HG03159 (cell line): ENCODE data around the gene SRBD1.

Source experiments
- ATAC-seq: cut with Tn5 transposase; IDR thresholded peaks from one replicate; pipeline ENCODE4 v1.9.1; 2021; ENCODE audit warnings: mild to moderate bottlenecking, moderate library complexity; ENCODE audit not compliant: unreplicated experiment

SRBD1 gene

DNA sequence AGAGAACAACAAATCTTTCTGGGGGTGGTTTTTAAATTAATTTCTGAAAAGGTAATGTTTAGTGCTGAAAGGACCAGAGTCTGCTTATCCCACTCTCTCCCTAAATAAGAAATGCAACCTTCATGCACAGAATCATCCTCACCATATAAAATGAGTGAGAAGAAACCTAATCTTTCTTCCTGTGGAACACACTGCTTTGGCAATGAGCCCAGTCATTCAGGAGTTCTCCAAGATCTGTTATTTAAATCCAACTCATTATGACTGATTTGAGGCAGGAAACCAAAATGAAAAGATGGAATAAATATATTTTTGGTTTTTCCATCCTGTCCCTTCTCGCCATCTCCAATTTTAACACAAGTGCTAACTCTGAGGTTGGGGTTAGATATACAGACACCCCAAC, 228.3 kb downstream of the SRBD1 start:
- no peak for ATAC-seq

DNA sequence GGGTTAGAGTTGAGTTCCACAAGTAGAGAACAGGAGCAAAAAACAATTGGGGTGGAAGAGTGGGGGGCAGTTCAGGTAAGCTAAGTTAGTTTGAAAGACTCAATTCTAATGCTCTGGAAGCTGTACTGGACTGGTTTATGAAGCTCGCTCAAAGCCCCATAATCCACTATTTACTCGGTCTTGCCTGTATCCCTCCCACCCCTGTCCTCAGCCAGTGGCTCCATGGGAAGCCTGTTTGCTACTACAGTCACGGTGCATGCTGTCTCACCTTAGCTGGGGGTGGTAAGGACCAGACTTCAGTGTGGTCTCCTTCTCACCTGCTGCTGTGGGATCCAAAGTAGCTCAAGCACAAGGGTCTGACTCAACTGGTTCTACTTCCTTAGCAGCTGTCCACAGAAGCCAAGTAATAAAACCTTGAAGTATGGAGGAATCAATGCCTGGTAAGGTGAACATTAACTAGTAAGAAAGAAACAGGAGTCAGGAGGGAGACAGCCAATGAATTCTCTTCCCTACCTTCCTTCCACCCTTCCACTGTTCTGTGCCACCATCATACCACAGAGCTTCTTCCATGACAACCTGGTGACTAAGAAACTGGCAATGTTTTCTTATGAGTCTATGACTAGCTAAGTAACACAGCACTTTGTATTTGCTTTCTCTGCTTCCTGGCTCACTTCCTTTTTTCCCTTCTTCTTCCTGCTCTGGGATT, 230.8 kb downstream of the SRBD1 start:
- ATAC-seq: no peak

GRCh38 chr2:45379399-45380087, 231.5 kb downstream of the SRBD1 start:
- ATAC-seq: no peak

GRCh38 chr2:45373534-45373933, 237.5 kb downstream of the SRBD1 start:
- ATAC-seq: no peak

- no peak for ATAC-seq
Observed at GRCh38 chr2:45370369-45370768, 240.7 kb downstream of the SRBD1 start.

DNA sequence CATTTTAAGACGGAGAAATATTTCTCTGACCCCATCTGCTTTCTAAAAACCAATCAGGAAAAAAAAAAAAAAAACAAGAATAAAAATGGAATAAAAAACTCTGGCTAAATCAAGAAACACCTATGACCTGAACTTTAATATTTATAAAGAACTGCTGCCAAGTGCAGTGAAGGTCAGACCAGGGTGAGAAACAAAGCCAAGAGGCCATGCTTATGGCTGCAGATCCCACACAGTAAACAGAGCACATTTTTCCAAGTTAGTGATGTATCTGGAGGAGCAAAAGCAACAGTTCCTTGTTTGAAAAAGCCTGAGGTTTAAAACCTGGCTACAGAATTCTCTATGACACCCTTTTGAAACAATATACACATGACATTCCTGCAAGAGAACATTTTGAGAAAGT, 242.3 kb downstream of the SRBD1 start:
- ATAC-seq: no peak

GRCh38 chr2:45361666-45362065, 249.4 kb downstream of the SRBD1 start:
- ATAC-seq: no peak

- no peak for ATAC-seq
Observed at GRCh38 chr2:45354776-45355175, 256.3 kb downstream of the SRBD1 start.

DNA sequence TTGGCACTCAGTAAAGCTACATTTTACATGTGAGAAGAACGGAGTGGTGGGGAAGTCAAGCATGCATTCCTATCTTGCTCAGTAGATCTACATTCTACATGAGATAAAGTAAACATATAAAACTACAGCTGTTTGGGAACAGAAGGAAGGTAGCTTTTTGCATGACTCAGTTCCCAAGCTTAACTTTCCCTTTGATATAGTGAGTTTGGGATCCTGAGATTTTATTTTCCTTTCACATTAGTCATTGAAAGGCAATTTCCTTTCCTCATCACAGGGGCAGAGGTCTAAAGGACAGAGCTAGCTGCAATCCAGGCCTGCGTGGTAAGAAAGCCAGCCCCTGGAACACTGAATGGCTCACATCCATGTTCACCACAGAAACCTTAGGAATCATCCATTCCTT, 257.2 kb downstream of the SRBD1 start:
- ATAC-seq: no peak

DNA sequence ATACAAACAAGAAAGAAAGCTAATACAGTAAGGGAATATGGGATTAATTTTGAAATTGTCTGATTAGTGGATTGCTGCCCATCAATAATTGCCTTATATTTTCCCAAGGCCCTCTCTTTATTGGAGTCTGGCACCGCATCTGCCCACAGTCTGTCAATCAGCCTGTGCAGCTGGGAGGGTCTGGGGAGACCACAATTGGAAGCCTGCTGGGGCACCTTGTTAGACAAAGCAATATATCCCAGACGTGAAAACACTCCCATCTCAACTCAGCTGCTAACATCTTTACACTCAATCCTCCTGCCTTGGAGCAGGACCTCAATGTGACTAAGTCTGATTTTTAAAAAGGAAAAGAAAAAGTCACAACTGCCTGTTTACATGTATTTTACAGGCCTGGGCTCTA, 258.6 kb downstream of the SRBD1 start:
- no peak for ATAC-seq

DNA sequence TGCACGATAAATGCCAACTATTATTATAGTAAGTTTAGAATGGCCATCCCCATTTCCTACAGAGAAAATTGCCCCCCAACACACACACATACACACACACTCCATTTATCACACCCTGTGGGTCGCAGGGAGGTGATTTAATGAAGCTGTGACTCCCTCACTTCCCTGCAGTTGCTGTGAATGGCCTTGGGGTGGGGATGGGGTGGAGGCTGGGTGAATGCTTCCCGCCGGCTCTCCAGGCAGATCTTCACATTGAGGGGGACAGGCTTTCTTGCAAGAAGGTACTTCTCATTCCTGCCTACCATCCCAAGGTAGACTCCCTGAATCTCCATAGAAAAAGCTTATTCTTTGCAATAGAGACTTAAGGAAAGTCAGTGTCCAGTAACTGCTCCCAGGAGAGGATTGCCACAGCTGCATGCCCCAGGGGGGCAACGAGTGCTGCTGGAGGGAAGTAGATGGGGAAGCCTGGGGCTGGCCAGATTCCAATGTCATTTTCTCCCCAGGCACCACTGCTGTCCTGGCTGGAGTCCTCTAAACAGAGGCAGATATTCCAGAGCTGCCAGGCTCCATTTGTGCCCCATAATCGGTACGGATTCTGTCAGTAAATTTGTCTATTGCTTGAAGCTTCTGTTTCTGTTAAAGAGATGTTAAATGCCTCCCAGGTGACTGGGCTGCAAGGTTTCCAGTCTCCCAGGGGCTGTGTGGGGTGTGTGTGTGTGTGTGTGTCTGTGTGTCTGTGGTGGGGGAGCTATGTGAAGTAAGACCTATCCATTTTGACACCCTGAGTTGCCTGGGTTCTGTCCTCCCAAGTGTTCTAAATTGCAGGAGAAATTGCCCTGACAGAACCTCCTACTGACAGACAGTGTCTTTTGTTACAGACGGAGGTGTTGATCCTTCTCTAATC, 265.5 kb downstream of the SRBD1 start:
- ATAC-seq: no peak

- ATAC-seq: no peak
Observed at GRCh38 chr2:45344502-45344901, 266.6 kb downstream of the SRBD1 start.

DNA sequence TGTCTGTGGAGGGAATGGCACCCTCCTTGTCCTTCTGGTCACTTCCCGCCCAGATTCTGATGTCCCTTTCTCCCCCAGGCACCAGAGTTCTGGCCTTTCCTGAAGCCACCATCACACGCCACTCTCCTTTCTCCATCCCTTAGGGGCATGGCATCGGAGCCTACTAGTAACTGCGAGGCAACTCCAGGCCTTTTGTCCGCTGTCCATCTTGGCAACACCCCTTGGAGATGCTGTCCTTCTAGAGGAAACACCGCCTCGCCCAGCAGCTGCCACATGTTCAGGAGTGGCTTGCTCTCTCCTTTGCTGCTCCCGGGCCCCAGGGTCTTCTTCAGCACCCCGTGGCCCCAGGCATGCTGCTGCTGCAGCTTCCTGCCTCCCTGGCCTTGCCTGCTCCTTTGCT, 267.0 kb downstream of the SRBD1 start:
- no peak for ATAC-seq

DNA sequence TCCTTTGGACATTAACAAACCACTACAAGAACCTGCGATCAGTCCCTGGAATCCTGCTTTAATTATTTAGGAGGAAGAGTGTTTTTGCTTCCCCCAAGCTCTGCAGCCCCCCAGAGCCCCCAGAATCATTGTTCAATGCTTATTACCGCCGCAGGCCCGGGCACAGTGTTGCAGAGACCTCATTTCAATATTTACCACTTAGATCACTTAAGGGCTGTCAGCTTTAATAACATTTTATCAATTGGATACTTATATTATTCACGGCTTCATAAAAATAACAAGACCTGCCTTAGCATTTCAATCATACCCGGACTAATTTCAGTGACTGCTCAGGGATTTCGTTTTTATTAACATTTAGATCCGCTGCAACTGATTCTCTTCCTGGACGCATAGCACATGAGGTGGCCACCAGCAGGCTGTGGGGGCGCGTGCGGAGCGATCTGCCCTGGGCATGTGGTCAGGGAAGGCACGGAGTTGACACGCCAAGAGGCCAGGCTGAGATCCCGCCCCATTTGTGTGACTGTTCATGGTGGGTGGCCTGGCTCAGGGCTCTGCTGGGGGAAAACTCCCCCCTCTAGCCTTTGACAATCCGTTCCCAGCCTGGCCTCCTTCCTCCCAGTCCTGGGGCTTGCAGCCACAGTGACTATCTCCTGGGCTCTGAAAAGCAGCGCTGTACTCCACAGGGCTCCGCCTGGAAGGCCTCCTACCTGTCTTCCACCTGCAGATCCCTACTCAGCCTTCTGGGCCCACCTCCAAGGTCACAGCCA, 267.6 kb downstream of the SRBD1 start:
- ATAC-seq: no peak

DNA sequence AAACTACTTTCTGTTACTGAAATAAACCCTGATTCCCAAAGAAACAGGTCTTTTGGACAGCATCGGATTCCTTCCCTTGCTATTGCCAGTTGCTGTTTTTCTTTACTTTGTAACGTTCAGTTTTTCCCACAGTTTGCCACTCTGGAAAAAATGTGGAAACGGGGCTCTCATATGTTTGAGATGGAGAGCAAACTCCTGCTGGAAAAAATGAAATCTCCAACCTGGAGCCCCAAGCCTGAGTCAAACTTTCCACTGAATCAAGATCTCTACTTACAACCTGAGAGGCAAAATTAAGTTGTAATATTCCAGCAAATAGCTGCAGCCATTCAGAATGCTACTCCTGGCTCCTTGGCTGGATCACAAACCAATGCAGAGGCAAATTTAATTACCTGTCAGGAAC, 270.7 kb downstream of the SRBD1 start:
- ATAC-seq: no peak

DNA sequence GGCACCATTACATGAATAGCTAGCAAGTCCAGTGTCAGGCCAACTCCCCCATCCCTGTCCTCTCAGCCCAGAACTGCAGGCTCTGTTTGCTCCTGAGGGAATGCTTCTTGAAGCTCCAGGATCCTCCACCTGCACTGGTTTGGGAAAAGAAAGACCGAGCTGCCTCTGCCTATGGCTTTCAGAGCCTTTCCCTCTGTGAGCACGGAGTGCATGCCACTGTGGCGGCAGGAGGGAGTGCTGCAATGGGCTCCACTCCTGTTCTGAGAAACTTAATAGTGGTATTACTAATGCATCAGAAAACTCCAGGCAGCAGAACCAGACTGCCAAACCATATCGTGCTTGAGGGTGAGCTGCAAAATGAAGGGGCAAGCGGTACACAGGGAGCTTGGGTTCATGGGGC, 271.8 kb downstream of the SRBD1 start:
- ATAC-seq: no peak
